Parathyroid adenoma (tissue), 2 donors: ENCODE results near the gene SYNPO2.
"Not testable (repeated sequence)": the region's sequence is repeated elsewhere in the genome, so short reads cannot be mapped to it uniquely, and the experiment has no call there.

ENCODE experiments used
- H2AFZ ChIP-seq: fragments of 300-600 bp; sonication (generic); one replicate; pipeline ENCODE4 v1.7.0; 2017; ENCODE audit warnings: antibody characterized with exemption, mild to moderate bottlenecking
- H3K27ac ChIP-seq: fragments of 300-600 bp; sonication (generic); one replicate; pipeline ENCODE4 v1.7.0; 2017
- H3K27me3 ChIP-seq: fragments of 300-600 bp; sonication (generic); one replicate; pipeline ENCODE4 v1.7.0; 2017; ENCODE audit warnings: low read length; ENCODE audit not compliant: control insufficient read depth, insufficient read depth
- H3K36me3 ChIP-seq: fragments of 300-600 bp; sonication (generic); one replicate; pipeline ENCODE4 v1.7.0; 2017; ENCODE audit warnings: low read length; ENCODE audit not compliant: control insufficient read depth, insufficient read depth
- H3K4me1 ChIP-seq: fragments of 300-600 bp; sonication (generic); one replicate; pipeline ENCODE4 v1.7.0; 2017; ENCODE audit warnings: control low read depth
- H3K4me2 ChIP-seq: fragments of 300-600 bp; sonication (generic); one replicate; pipeline ENCODE4 v1.7.0; 2017; ENCODE audit warnings: low read length
- H3K4me3 ChIP-seq: fragments of 300-600 bp; sonication (generic); one replicate; pipeline ENCODE4 v1.7.0; 2017; ENCODE audit warnings: low read depth, low read length
- H3K79me2 ChIP-seq: fragments of 300-600 bp; sonication (generic); one replicate; pipeline ENCODE4 v1.7.0; 2017; ENCODE audit warnings: control low read depth
- H3K9ac ChIP-seq: fragments of 300-600 bp; sonication (generic); one replicate; pipeline ENCODE4 v1.7.0; 2017; ENCODE audit warnings: mild to moderate bottlenecking
- H3K9me3 ChIP-seq: fragments of 300-600 bp; sonication (generic); one replicate; pipeline ENCODE4 v1.7.0; 2017; ENCODE audit warnings: low read length; ENCODE audit not compliant: control insufficient read depth
- TF ChIP-seq, protein P1 (sequence below): fragments of 300-600 bp; sonication (generic); IDR thresholded peaks from one replicate; pipeline ENCODE4 v1.7.0; 2017; ENCODE audit warnings: antibody characterized with exemption, mild to moderate bottlenecking
- donor health status: primary hyperparathyroidism.

SYNPO2 gene

DNA sequence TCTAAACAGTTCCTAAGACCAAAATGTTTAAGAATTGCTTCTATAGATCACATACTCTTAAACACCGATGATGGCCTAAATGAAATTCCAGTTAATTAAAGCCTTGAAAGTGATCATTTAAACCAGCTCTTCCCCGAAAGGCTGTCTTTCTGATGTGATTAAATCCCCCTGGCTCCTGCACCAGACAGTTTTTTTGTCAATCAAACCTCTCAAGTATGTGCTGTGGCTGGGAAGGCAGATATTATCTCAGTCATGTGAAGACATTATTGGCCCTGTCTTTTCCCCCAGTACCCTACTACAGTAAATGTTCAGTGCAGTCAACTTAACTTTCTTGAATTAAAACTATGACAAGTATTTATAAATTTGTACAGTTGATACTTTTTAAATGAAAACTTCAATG lies 126.0 kb downstream of the SYNPO2 start:
- Histone ChIP-seq H3K27me3 (no peaks in the 10 kb centered on the region), H3K9ac (no peak overlapping the region), H2AFZ (no peak overlapping the region), H3K79me2 (no peaks in the 10 kb centered on the region), H3K4me2 (no peak overlapping the region), H3K36me3 (no peaks in the 10 kb centered on the region), H3K27ac (no peak overlapping the region), H3K4me1 (no peaks in the 10 kb centered on the region), H3K9me3 (no peaks in the 10 kb centered on the region), H3K4me3 (no peak overlapping the region)
- TF ChIP-seq, protein P1, sequence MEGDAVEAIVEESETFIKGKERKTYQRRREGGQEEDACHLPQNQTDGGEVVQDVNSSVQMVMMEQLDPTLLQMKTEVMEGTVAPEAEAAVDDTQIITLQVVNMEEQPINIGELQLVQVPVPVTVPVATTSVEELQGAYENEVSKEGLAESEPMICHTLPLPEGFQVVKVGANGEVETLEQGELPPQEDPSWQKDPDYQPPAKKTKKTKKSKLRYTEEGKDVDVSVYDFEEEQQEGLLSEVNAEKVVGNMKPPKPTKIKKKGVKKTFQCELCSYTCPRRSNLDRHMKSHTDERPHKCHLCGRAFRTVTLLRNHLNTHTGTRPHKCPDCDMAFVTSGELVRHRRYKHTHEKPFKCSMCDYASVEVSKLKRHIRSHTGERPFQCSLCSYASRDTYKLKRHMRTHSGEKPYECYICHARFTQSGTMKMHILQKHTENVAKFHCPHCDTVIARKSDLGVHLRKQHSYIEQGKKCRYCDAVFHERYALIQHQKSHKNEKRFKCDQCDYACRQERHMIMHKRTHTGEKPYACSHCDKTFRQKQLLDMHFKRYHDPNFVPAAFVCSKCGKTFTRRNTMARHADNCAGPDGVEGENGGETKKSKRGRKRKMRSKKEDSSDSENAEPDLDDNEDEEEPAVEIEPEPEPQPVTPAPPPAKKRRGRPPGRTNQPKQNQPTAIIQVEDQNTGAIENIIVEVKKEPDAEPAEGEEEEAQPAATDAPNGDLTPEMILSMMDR = no peak

- TF ChIP-seq, protein P1 = no peak
- Histone ChIP-seq H3K79me2 (no peaks in the 10 kb centered on the region), H3K4me3 (no peak overlapping the region), H3K36me3 (no peaks in the 10 kb centered on the region), H3K4me1 (no peaks in the 10 kb centered on the region), H3K9ac (no peak overlapping the region), H3K27ac (no peak overlapping the region), H3K4me2 (no peak overlapping the region), H2AFZ (no peak overlapping the region), H3K9me3 (no peaks in the 10 kb centered on the region), H3K27me3 (no peaks in the 10 kb centered on the region)
These were observed 128.0 kb downstream of the SYNPO2 start for GRCh38 chr4:119016636-119017035.

- Histone ChIP-seq H3K27ac (no peak overlapping the region), H3K4me3 (no peak overlapping the region), H3K9ac (no peak overlapping the region), H3K27me3 (no peaks in the 10 kb centered on the region), H3K9me3 (no peaks in the 10 kb centered on the region), H3K4me2 (no peak overlapping the region), H3K79me2 (no peaks in the 10 kb centered on the region), H3K36me3 (no peaks in the 10 kb centered on the region), H3K4me1 (no peaks in the 10 kb centered on the region), H2AFZ (no peak overlapping the region)
- TF ChIP-seq, protein P1 = no peak
These were observed 129.0 kb downstream of the SYNPO2 start for GRCh38 chr4:119017636-119018035.

DNA sequence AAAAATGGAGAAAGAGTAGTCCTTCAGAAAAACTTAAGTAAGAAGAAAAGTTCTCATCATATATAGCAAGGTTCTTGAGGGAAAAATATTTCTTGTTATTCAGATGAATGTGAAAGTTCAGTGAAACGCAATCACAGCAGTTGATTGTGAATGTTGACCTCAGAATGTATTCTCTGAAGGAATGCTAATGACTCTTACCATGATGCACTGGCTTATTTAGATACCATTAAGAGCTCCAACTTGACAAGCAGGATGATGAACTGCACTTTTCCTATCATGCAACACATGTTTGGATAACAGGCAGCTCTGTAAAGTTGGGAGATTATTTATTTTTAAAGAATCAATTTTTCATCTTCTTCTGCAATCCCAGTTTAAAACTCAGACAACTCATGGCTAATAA lies 131.5 kb downstream of the SYNPO2 start:
- no peaks in the 10 kb centered on the region for H3K9me3 ChIP-seq
- H3K27ac ChIP-seq = no peak overlapping the region
- H3K79me2 ChIP-seq = no peaks in the 10 kb centered on the region
- H3K36me3 ChIP-seq = no peaks in the 10 kb centered on the region
- no peak overlapping the region for H3K4me3 ChIP-seq
- H3K4me1 ChIP-seq = no peaks in the 10 kb centered on the region
- TF ChIP-seq, protein P1 = no peak
- no peak overlapping the region for H3K4me2 ChIP-seq
- H3K27me3 ChIP-seq = no peaks in the 10 kb centered on the region
- no peak overlapping the region for H2AFZ ChIP-seq
- H3K9ac ChIP-seq = no peak overlapping the region

GRCh38 chr4:119022520-119022919 lies 133.9 kb downstream of the SYNPO2 start:
- H3K9me3 ChIP-seq, H3K79me2 ChIP-seq, H3K4me3 ChIP-seq, H3K27ac ChIP-seq, H2AFZ ChIP-seq, H3K9ac ChIP-seq, H3K4me1 ChIP-seq, H3K4me2 ChIP-seq, H3K36me3 ChIP-seq, H3K27me3 ChIP-seq: not testable (repeated sequence)
